ENCODE data around the gene CHRM3.

CHRM3 gene

GRCh38 chr1:239383714-239384113 is 2.7 kb upstream of the CHRM3 start:
- Histone ChIP-seq H3K4me1 (ENCODE audit: control insufficient read depth, low read length) (no peaks in the 10 kb centered on the region), H3K9me2 (replicated peaks; ENCODE audit: control insufficient read depth, low read length) (no peaks in the 10 kb centered on the region), H3K79me2 (ENCODE audit: control insufficient read depth, low read length) (no peaks in the 10 kb centered on the region), H3K36me3 (ENCODE audit: control insufficient read depth, low read length) (no peaks in the 10 kb centered on the region), H3K4me2 (ENCODE audit: low read length) (no peak overlapping the region), H4K20me1 (ENCODE audit: control insufficient read depth, insufficient read depth, low read depth, low read length) (no peaks in the 10 kb centered on the region), H3K9me3 (ENCODE audit: control insufficient read depth, insufficient read depth, low read length) (no peaks in the 10 kb centered on the region; the same call in 1 of the 2 replicates), H3K27ac (ENCODE audit: low read depth, low read length) (no peak overlapping the region), H3K4me3 (ENCODE audit: low read length) (no peak overlapping the region), H3F3A (ENCODE audit: control insufficient read depth, insufficient read depth) (no peaks in the 10 kb centered on the region), H3K27me3 (ENCODE audit: control insufficient read depth, low read length) (no peaks in the 10 kb centered on the region)
- TF ChIP-seq EZH2phosphoT487 (IDR thresholded peaks at IDR 0.05; ENCODE audit: borderline replicate concordance, low read length) (no peak), CTCF (IDR thresholded peaks at IDR 0.05; ENCODE audit: low read depth, low read length, poor library complexity, severe bottlenecking) (no peak)

- Histone ChIP-seq H3K27ac (ENCODE audit: low read depth, low read length) (no peak overlapping the region), H4K20me1 (ENCODE audit: control insufficient read depth, insufficient read depth, low read depth, low read length) (no peaks in the 10 kb centered on the region), H3F3A (ENCODE audit: control insufficient read depth, insufficient read depth) (no peaks in the 10 kb centered on the region), H3K36me3 (ENCODE audit: control insufficient read depth, low read length) (no peaks in the 10 kb centered on the region), H3K4me3 (ENCODE audit: low read length) (no peak overlapping the region), H3K9me2 (replicated peaks; ENCODE audit: control insufficient read depth, low read length) (no peaks in the 10 kb centered on the region), H3K27me3 (ENCODE audit: control insufficient read depth, low read length) (no peaks in the 10 kb centered on the region), H3K9me3 (ENCODE audit: control insufficient read depth, insufficient read depth, low read length) (no peaks in the 10 kb centered on the region; the same call in 1 of the 2 replicates), H3K4me1 (ENCODE audit: control insufficient read depth, low read length) (no peaks in the 10 kb centered on the region), H3K79me2 (ENCODE audit: control insufficient read depth, low read length) (no peaks in the 10 kb centered on the region), H3K4me2 (ENCODE audit: low read length) (no peak overlapping the region)
- TF ChIP-seq EZH2phosphoT487 (IDR thresholded peaks at IDR 0.05; ENCODE audit: borderline replicate concordance, low read length): no peak
- TF ChIP-seq CTCF (IDR thresholded peaks at IDR 0.05; ENCODE audit: low read depth, low read length, poor library complexity, severe bottlenecking): no peak
Observed at GRCh38 chr1:239387304-239388158, 1.2 kb downstream of the CHRM3 start.

- H3K79me2 ChIP-seq (ENCODE audit: control insufficient read depth, low read length): no peaks in the 10 kb centered on the region
- no peak overlapping the region for H3K4me3 ChIP-seq (ENCODE audit: low read length)
- no peaks in the 10 kb centered on the region for H3K9me2 ChIP-seq (replicated peaks; ENCODE audit: control insufficient read depth, low read length)
- no peaks in the 10 kb centered on the region for H3K27me3 ChIP-seq (ENCODE audit: control insufficient read depth, low read length)
- no peaks in the 10 kb centered on the region for H3K4me1 ChIP-seq (ENCODE audit: control insufficient read depth, low read length)
- no peaks in the 10 kb centered on the region for H3K36me3 ChIP-seq (ENCODE audit: control insufficient read depth, low read length)
- H4K20me1 ChIP-seq (ENCODE audit: control insufficient read depth, insufficient read depth, low read depth, low read length): no peaks in the 10 kb centered on the region
- no peak overlapping the region for H3K4me2 ChIP-seq (ENCODE audit: low read length)
- no peak overlapping the region for H3K27ac ChIP-seq (ENCODE audit: low read depth, low read length)
- no peaks in the 10 kb centered on the region; the same call in 1 of the 2 replicates for H3K9me3 ChIP-seq (ENCODE audit: control insufficient read depth, insufficient read depth, low read length)
- TF ChIP-seq CTCF (IDR thresholded peaks at IDR 0.05; ENCODE audit: low read depth, low read length, poor library complexity, severe bottlenecking) (no peak), EZH2phosphoT487 (IDR thresholded peaks at IDR 0.05; ENCODE audit: borderline replicate concordance, low read length) (no peak)
- H3F3A ChIP-seq (ENCODE audit: control insufficient read depth, insufficient read depth): no peaks in the 10 kb centered on the region
Observed at GRCh38 chr1:239388159-239388485, 1.8 kb downstream of the CHRM3 start.

Data from DOHH2 (cell line).